IPS-15b (cell line): ENCODE data around the gene NUDT16L1.

Experiments
- H3K27me3 ChIP-seq: one replicate; pipeline ENCODE4 v1.6.1; 2013; ENCODE audit warnings: low read length; ENCODE audit not compliant: control insufficient read depth, insufficient read depth
- H3K36me3 ChIP-seq: one replicate; pipeline ENCODE4 v1.6.1; 2013; ENCODE audit warnings: low read length; ENCODE audit not compliant: control insufficient read depth, insufficient read depth
- H3K4me1 ChIP-seq: one replicate; pipeline ENCODE4 v1.6.1; 2013; ENCODE audit warnings: mild to moderate bottlenecking, low read length; ENCODE audit not compliant: control insufficient read depth, insufficient read depth
- H3K4me3 ChIP-seq: one replicate; pipeline ENCODE4 v1.5.1; 2013; ENCODE audit warnings: low read depth, low read length
- H3K9ac ChIP-seq: one replicate; pipeline ENCODE4 v1.6.1; 2013; ENCODE audit warnings: low read depth, mild to moderate bottlenecking, low read length
- H3K9me3 ChIP-seq: one replicate; pipeline ENCODE4 v1.6.1; 2013; ENCODE audit warnings: mild to moderate bottlenecking, low read length; ENCODE audit not compliant: control insufficient read depth, insufficient read depth

The NUDT16L1 gene

GRCh38 chr16:4701791-4702465 lies 8.6 kb downstream of the NUDT16L1 start:
- Histone ChIP-seq H3K4me3 (no peak overlapping the region), H3K36me3 (peaks cover 61% of the 10 kb centered on the region), H3K9ac (no peak overlapping the region), H3K4me1 (no peaks in the 10 kb centered on the region), H3K27me3 (no peaks in the 10 kb centered on the region), H3K9me3 (no peaks in the 10 kb centered on the region)

GRCh38 chr16:4702466-4702808 lies 9.1 kb downstream of the NUDT16L1 start:
- no peak overlapping the region for H3K4me3 ChIP-seq
- no peaks in the 10 kb centered on the region for H3K27me3 ChIP-seq
- H3K9me3 ChIP-seq, result no peaks in the 10 kb centered on the region
- no peaks in the 10 kb centered on the region for H3K4me1 ChIP-seq
- peaks cover 56% of the 10 kb centered on the region for H3K36me3 ChIP-seq
- no peak overlapping the region for H3K9ac ChIP-seq

GRCh38 chr16:4703906-4704305 lies 10.5 kb downstream of the NUDT16L1 start:
- H3K27me3 ChIP-seq, result no peaks in the 10 kb centered on the region
- H3K36me3 ChIP-seq, result peaks cover 43% of the 10 kb centered on the region
- H3K9me3 ChIP-seq, result no peaks in the 10 kb centered on the region
- no peak overlapping the region for H3K4me3 ChIP-seq
- no peaks in the 10 kb centered on the region for H3K4me1 ChIP-seq
- no peak overlapping the region for H3K9ac ChIP-seq

DNA sequence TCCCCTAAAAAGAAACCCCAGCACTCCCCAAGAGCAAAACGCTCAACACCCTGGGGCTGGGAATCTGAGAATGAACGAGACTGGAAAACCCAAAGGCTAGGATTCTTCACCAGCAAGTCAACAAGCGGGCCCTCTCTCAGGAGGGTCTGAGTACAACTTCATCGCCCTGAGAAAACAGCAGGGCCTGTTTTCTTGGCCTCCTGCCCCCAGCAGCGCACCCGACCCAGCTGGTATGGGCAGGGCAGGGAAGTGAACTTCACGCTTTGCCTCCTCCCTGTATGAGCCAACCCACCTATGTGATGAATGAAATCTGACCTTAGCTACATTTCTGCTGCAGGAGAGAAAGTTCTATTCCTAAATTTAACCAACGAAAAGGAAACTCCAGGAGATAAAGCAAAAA lies 11.1 kb downstream of the NUDT16L1 start:
- Histone ChIP-seq H3K27me3 (no peaks in the 10 kb centered on the region), H3K9ac (no peak overlapping the region), H3K4me3 (no peak overlapping the region), H3K9me3 (no peaks in the 10 kb centered on the region), H3K4me1 (no peaks in the 10 kb centered on the region), H3K36me3 (peaks cover 38% of the 10 kb centered on the region)

- H3K27me3 ChIP-seq, result no peaks in the 10 kb centered on the region
- H3K9ac ChIP-seq, result no peak overlapping the region
- H3K9me3 ChIP-seq, result no peaks in the 10 kb centered on the region
- no peak overlapping the region for H3K4me3 ChIP-seq
- peaks cover 36% of the 10 kb centered on the region for H3K36me3 ChIP-seq
- H3K4me1 ChIP-seq, result no peaks in the 10 kb centered on the region
Measured at GRCh38 chr16:4704913-4705312, 11.6 kb downstream of the NUDT16L1 start.

GRCh38 chr16:4706871-4707270 lies 13.5 kb downstream of the NUDT16L1 start:
- Histone ChIP-seq H3K4me1 (no peaks in the 10 kb centered on the region), H3K27me3 (no peaks in the 10 kb centered on the region), H3K9me3 (no peaks in the 10 kb centered on the region), H3K4me3 (no peak overlapping the region), H3K36me3 (peaks cover 17% of the 10 kb centered on the region), H3K9ac (no peak overlapping the region)

DNA sequence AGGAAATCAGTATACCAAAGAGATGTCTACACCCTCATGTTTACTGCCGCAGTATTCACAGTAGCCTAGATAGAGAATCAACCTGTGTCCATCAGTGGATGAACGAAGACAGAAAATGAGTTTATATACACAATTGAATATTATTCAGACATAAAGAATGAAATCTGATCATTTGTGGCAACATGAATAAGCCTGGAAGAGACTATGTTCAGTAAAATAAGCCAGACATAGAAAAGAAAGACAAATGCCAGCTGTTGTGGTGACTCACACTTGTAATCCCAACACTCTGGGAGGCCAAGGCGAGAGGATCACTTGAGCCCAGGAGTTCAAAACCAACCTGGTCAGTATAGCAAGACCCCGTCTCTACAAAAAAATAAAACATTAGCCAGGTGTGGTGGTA lies 16.1 kb downstream of the NUDT16L1 start:
- Histone ChIP-seq H3K27me3 (no peaks in the 10 kb centered on the region), H3K36me3 (peaks cover 16% of the 10 kb centered on the region)

DNA sequence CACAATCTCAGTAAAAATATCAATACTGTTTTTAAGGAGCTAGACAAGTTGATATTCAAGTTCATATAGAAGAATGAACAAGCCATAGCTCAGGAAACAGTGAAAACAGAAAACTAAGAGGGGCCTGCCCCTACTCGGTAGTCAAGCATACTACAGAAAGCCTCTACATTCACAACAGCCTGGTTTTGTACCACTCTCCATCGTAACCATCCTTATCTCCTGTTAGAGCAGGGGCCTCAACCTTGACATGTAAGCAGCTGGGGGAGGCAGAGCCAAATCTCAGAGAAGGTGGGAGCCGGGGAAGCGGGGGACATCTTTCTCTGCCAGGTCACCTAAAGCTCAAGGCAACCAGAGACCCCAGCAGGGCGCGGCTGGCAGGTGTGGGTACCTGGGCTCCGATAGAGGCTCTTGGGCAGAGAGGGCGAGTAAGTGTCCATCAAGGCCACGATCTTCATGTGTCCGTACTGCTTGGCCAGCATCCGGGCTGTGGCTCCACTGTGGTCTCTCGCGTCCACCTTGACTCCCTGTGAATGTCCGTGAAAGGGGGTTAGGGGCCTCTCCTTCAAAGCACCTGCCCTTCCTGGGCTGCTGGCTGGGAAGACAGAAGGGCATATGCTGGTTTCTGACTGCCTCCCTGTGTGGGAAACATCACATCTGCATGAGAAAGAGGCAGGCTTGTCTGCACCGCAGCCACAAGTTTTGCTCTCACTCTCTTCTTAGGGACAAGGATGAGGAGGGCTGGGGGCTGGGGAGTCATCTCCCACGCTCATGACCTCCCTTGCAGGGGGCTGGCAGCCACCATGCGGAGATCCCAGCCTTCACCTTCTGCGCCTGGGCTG lies 20.5 kb downstream of the NUDT16L1 start:
- Histone ChIP-seq H3K9me3 (no peaks in the 10 kb centered on the region), H3K4me1 (peaks cover 4% of the 10 kb centered on the region), H3K9ac (no peak overlapping the region), H3K36me3 (peaks cover 7% of the 10 kb centered on the region), H3K27me3 (no peaks in the 10 kb centered on the region), H3K4me3 (no peak overlapping the region)

More for the DNA sequence above, 16.1 kb downstream of the NUDT16L1 start:
- no peak overlapping the region for H3K9ac ChIP-seq
- no peaks in the 10 kb centered on the region for H3K9me3 ChIP-seq
- peaks cover 3% of the 10 kb centered on the region for H3K4me1 ChIP-seq
- no peak overlapping the region for H3K4me3 ChIP-seq

DNA sequence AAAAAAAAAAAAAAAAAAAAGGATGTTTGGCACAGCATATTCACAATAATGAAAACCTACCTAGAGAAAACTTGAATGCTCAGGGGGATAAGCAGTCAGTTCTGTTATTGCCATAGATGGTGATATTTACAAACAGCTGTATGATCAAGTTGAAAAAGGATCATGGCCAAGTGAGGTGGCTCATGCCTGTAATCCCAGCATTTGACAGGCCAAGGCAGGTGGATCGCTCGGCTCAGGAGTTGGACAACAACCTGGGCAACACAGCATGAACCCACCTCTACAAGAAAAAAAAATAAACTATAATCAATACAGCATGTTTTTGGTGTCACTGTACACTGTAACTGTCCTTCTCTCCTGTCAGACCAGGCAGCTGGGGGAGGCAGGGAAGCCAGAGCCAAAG lies 21.6 kb downstream of the NUDT16L1 start:
- no peaks in the 10 kb centered on the region for H3K27me3 ChIP-seq
- no peaks in the 10 kb centered on the region for H3K9me3 ChIP-seq
- no peak overlapping the region for H3K9ac ChIP-seq
- H3K36me3 ChIP-seq, result peaks cover 7% of the 10 kb centered on the region
- H3K4me3 ChIP-seq, result no peak overlapping the region
- peaks cover 4% of the 10 kb centered on the region for H3K4me1 ChIP-seq

DNA sequence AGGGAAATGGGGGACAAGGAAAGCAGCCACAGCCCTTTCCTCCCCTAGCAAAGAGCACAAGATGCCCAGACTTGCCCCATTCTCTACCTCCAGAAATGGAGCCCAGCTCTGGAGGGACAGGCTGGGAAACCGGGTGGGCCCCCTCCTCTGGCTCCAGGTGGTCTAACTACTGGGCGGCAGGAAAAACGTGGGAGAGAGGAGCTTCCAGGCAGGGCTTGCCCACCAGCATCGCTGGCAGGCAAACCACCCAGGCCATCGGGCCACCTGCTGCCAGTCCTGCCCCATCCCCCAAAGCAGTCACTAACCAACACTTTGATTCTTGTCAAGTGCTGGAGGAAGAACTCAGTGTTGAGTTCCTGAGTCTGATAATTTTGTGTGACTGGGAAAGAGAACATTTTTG lies 25.1 kb downstream of the NUDT16L1 start:
- peaks cover 4% of the 10 kb centered on the region for H3K4me1 ChIP-seq
- no peak overlapping the region for H3K9ac ChIP-seq
- H3K36me3 ChIP-seq, result peaks cover 15% of the 10 kb centered on the region
- H3K4me3 ChIP-seq, result no peak overlapping the region
- H3K27me3 ChIP-seq, result no peaks in the 10 kb centered on the region
- no peaks in the 10 kb centered on the region for H3K9me3 ChIP-seq

DNA sequence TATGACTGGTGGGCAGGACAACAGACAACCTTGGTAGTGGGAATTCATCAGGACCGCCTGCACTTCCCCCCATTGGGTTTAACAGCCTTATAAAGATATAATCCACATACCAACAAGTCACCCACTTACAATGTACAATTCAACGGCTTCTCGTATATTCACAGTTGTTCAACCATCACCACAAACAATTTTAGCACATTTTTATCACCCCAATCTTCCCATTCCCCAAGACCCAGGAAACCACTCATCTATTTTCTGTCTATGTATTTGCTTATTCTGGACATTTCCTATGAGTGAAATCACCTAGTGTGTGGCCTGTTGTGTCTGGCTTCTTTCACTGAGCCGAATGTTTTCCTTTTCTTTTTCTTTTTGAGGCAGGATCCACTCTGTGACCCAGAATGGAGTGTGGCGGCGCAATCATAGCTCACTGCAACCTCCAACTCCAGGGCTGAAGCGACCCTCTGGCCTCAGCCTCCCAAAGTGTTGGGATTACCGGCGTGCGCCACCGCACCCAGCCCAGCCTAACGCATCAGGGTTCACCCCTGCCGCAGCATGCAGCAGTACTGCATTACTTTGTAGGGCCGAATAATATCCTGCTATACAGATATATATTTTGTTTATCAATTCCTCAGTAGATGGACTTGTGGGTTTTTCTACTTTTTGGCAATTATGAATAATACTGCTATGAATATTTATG lies 29.9 kb downstream of the NUDT16L1 start:
- H3K9ac ChIP-seq, result no peak overlapping the region
- peaks cover 23% of the 10 kb centered on the region for H3K36me3 ChIP-seq
- no peaks in the 10 kb centered on the region for H3K27me3 ChIP-seq
- H3K4me1 ChIP-seq, result no peaks in the 10 kb centered on the region
- H3K9me3 ChIP-seq, result no peaks in the 10 kb centered on the region
- H3K4me3 ChIP-seq, result no peak overlapping the region
